Uterus (tissue), 2 donors: ENCODE results near the gene ADK.

Experiments used
- CTCF ChIP-seq, 4 experiments: fragments of 200-600 bp in 2 of 4; fragments of 450-650 bp in 2 of 4; sonication (generic) in 2 of 4; IDR thresholded peaks; one replicate each; pipeline ENCODE4 v1.5.1; 2016 to 2019; ENCODE audit warnings: antibody characterized with exemption in 4 of 4, mild to moderate bottlenecking in 2 of 4, moderate library complexity in 1 of 4
- POLR2A ChIP-seq, 2 donors: fragments of 450-650 bp; IDR thresholded peaks; one replicate each; pipeline ENCODE4 v1.6.1; 2016; ENCODE audit warnings: antibody characterized with exemption in 2 of 2, mild to moderate bottlenecking in 1 of 2, moderate library complexity in 1 of 2

GRCh38 chr10:74628136-74628535 is 477.1 kb downstream of the ADK start:
- TF ChIP-seq CTCF (IDR thresholded peaks at IDR 0.05) (no peak), POLR2A (IDR thresholded peaks at IDR 0.05) (no peak)
